Astrocyte (in vitro differentiated cells and primary cell): ENCODE results near the gene BUB1B.

Experiments
- EZH2 ChIP-seq: IDR thresholded peaks from 2 replicates; pipeline ENCODE4 v1.6.1; 2012; ENCODE audit warnings: mild to moderate bottlenecking, low read length, inconsistent platforms; ENCODE audit not compliant: insufficient read depth
- TF ChIP-seq, protein P1 (sequence below): IDR thresholded peaks from 2 replicates; pipeline ENCODE4 v1.5.1; 2011; ENCODE audit warnings: low read depth, mild to moderate bottlenecking, inconsistent platforms, low read length, moderate library complexity; ENCODE audit not compliant: insufficient read depth

DNA sequence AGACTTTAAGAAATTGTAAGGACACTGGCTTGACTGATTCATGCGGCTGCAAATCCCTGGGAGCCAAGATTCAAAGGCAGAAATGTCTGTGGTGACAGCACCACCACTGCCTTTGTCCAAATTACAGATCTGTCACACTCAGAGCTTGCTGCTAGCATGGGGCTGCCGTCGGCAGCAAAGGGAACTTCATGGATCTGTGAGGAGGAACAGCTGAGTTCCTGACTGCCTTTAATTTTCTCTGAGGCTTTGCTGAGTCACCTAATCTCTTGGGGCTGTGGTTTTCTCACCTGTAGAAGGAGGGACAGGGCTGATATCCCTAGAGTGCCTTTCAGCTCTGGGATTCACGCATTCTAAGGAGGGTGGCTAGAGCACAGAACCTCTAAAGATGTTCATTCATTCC is 73.9 kb downstream of the BUB1B start:
- TF ChIP-seq, protein P1, sequence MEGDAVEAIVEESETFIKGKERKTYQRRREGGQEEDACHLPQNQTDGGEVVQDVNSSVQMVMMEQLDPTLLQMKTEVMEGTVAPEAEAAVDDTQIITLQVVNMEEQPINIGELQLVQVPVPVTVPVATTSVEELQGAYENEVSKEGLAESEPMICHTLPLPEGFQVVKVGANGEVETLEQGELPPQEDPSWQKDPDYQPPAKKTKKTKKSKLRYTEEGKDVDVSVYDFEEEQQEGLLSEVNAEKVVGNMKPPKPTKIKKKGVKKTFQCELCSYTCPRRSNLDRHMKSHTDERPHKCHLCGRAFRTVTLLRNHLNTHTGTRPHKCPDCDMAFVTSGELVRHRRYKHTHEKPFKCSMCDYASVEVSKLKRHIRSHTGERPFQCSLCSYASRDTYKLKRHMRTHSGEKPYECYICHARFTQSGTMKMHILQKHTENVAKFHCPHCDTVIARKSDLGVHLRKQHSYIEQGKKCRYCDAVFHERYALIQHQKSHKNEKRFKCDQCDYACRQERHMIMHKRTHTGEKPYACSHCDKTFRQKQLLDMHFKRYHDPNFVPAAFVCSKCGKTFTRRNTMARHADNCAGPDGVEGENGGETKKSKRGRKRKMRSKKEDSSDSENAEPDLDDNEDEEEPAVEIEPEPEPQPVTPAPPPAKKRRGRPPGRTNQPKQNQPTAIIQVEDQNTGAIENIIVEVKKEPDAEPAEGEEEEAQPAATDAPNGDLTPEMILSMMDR = no peak
- TF ChIP-seq EZH2 = no peak
